Measurements from ENCODE around the gene AKAP7.

AKAP7 gene

DNA sequence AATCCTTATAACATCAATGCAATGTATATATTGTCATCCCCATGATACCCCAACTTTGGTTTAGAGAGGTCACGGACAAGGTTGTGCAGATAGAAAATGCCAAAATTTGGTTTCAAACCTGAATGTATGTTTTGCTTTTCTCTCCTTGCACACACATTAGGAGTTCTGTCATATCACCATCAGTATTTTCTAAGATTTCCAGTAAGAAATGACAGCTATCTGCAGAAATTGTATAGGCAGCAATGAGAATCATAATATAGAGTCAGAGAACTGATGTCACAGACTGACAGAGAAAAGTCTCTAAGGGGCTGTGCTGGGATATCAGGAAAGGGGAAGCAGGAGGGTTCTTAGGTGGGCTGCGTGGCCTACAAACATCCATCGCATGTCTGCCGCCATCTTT, 140.0 kb downstream of the AKAP7 start:
- Histone ChIP-seq H3K4me3 (ENCODE audit: insufficient read length, low read depth) (no peak overlapping the region), H3K9me3 (ENCODE audit: insufficient read depth, low read length) (peaks cover 7% of the 10 kb centered on the region), H3K36me3 (ENCODE audit: insufficient read depth, insufficient read length, low read length) (no peaks in the 10 kb centered on the region), H3K27me3 (ENCODE audit: insufficient read depth, insufficient read length) (no peaks in the 10 kb centered on the region), H3K4me1 (ENCODE audit: insufficient read depth, insufficient read length) (no peaks in the 10 kb centered on the region), H3K9ac (ENCODE audit: insufficient read length, low read depth) (no peak overlapping the region)
- DNase-seq (ENCODE audit: low read depth, low spot score): no peak
- no peak for TF ChIP-seq SUZ12 (IDR thresholded peaks at IDR 0.05; ENCODE audit: extremely low read depth, insufficient read depth, insufficient read length)
- no peak for TF ChIP-seq YY1 (IDR thresholded peaks at IDR 0.05; ENCODE audit: insufficient read depth, insufficient read length)
- TF ChIP-seq ZNF274 (IDR thresholded peaks at IDR 0.05; ENCODE audit: low read depth, low read length): no peak

DNA sequence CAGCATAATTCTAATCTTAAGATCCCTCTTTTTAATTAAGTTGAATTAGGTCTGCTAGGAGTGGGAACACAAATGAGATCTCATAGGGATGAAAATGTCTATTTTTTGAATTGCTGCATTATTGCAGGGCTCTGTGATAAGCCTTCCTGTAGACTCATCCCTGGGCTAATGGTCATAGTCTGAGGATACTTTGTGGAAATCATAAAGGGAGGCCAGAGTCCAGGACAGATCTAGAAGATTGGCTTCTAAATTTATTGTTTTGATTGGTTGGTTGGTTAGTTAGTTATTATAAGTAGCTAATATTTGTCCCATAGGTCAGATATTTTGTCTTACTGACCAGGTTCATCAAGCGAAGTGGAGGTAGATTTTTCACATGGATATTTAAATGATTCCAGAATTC, 142.3 kb downstream of the AKAP7 start:
- Histone ChIP-seq H3K36me3 (ENCODE audit: insufficient read depth, insufficient read length, low read length) (no peaks in the 10 kb centered on the region), H3K9ac (ENCODE audit: insufficient read length, low read depth) (no peak overlapping the region), H3K4me3 (ENCODE audit: insufficient read length, low read depth) (no peak overlapping the region), H3K9me3 (ENCODE audit: insufficient read depth, low read length) (no peaks in the 10 kb centered on the region; the same call in 1 of the 2 replicates), H3K4me1 (ENCODE audit: insufficient read depth, insufficient read length) (no peaks in the 10 kb centered on the region), H3K27me3 (ENCODE audit: insufficient read depth, insufficient read length) (no peaks in the 10 kb centered on the region)
- DNase-seq (ENCODE audit: low read depth, low spot score): no peak
- no peak for TF ChIP-seq ZNF274 (IDR thresholded peaks at IDR 0.05; ENCODE audit: low read depth, low read length)
- TF ChIP-seq YY1 (IDR thresholded peaks at IDR 0.05; ENCODE audit: insufficient read depth, insufficient read length): no peak
- no peak for TF ChIP-seq SUZ12 (IDR thresholded peaks at IDR 0.05; ENCODE audit: extremely low read depth, insufficient read depth, insufficient read length)

DNA sequence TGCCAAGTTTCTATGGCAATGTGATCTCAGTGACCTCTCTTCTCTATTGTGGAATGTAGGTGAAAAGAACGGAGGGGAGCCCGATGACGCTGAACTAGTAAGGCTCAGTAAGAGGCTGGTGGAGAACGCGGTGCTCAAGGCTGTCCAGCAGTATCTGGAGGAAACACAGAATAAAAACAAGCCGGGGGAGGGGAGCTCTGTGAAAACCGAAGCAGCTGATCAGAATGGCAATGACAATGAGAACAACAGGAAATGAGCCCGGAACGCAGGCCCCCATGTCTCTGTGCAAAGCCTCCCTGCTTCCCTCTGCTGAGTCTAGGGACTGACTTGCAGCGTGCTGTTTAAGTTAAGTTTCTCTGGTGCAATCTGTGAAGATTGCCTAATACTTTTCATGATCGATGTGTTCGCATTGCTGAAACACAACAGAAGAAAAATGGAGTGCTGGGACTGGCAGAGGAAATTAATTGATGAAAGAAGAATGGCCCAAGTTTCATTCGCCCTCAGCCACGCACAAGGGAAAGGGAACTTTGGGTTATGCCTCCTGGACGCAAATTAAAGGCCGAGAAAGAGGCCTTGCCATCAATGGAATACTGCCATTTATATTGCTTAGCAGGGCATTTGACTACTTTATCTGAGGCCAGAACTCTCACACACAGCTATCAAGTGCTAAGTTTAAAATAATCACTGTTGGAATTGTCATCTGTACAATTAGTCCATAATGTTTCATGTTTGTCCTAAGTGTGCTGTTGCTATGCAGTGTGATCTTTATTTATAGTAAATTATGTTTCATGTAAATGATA, 146.4 kb downstream of the AKAP7 start:
- no peak for TF ChIP-seq SUZ12 (IDR thresholded peaks at IDR 0.05; ENCODE audit: extremely low read depth, insufficient read depth, insufficient read length)
- no peak for TF ChIP-seq YY1 (IDR thresholded peaks at IDR 0.05; ENCODE audit: insufficient read depth, insufficient read length)
- TF ChIP-seq ZNF274 (IDR thresholded peaks at IDR 0.05; ENCODE audit: low read depth, low read length): no peak
- no peak for DNase-seq (ENCODE audit: low read depth, low spot score)
- no peak overlapping the region for H3K9ac ChIP-seq (ENCODE audit: insufficient read length, low read depth)
- no peaks in the 10 kb centered on the region for H3K4me1 ChIP-seq (ENCODE audit: insufficient read depth, insufficient read length)
- no peaks in the 10 kb centered on the region for H3K27me3 ChIP-seq (ENCODE audit: insufficient read depth, insufficient read length)
- no peaks in the 10 kb centered on the region; the same call in 1 of the 2 replicates for H3K9me3 ChIP-seq (ENCODE audit: insufficient read depth, low read length)
- H3K36me3 ChIP-seq (ENCODE audit: insufficient read depth, insufficient read length, low read length): peaks cover 5% of the 10 kb centered on the region
- H3K4me3 ChIP-seq (ENCODE audit: insufficient read length, low read depth): no peak overlapping the region

DNA sequence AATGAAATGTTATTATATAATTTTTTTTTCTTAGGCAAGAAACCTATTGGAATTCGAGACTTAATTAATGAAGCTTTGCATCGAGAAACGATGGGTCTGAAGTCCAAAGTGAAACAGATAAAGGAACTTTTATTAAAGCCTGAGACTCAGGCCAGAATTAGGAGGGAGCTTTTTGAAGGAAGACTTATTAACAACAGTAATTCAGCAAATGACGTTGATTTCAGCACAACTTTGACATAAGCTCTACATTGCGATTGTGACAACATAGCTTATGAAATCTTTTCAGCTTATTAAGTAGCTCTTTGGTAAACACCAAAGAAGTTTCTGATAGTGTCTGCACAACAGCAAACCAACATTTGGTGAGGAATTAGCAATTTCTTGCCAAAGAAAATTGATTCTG, 147.1 kb downstream of the AKAP7 start:
- TF ChIP-seq SUZ12 (IDR thresholded peaks at IDR 0.05; ENCODE audit: extremely low read depth, insufficient read depth, insufficient read length) (no peak), ZNF274 (IDR thresholded peaks at IDR 0.05; ENCODE audit: low read depth, low read length) (no peak), YY1 (IDR thresholded peaks at IDR 0.05; ENCODE audit: insufficient read depth, insufficient read length) (no peak)
- Histone ChIP-seq H3K9me3 (ENCODE audit: insufficient read depth, low read length) (no peaks in the 10 kb centered on the region; the same call in 1 of the 2 replicates), H3K4me1 (ENCODE audit: insufficient read depth, insufficient read length) (no peaks in the 10 kb centered on the region)

DNA sequence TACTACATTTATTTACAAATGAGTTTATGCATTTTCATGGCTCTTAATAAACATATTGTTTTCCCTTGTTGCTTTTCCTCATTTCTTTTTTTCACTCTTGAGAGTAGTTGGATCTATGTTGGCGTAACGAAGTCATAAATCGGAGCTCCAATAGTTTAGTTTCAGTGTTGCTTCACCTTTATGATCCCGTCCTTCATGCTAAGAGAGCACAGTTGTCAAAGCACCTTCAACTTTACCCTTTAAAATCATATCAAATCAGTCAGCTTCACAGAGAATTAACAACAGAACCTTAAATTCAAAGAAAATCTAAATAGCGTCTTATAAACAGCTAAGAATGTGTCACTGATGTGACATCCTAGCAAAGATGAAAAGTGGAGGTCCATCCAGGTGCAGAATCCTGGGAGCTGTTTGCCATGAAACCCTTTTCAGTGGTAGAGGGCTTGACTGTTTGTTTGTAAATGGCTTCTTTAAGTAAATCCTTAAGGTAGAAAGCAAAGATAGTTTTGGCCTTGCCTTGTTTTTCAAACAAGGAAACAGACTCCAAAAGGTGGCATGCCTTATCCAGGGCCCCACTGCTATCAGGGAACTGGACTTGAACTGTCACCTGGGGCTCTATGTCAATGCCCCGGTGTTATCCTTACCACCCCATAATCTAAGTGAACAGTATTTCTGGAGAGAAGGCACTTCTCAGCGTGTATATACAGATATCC, 148.4 kb downstream of the AKAP7 start:
- no peak overlapping the region for H3K9ac ChIP-seq (ENCODE audit: insufficient read length, low read depth)
- DNase-seq (ENCODE audit: low read depth, low spot score): no peak
- H3K27me3 ChIP-seq (ENCODE audit: insufficient read depth, insufficient read length): no peaks in the 10 kb centered on the region
- H3K9me3 ChIP-seq (ENCODE audit: insufficient read depth, low read length): no peaks in the 10 kb centered on the region; the same call in 1 of the 2 replicates
- H3K36me3 ChIP-seq (ENCODE audit: insufficient read depth, insufficient read length, low read length): peaks cover 5% of the 10 kb centered on the region
- no peak for TF ChIP-seq YY1 (IDR thresholded peaks at IDR 0.05; ENCODE audit: insufficient read depth, insufficient read length)
- no peak for TF ChIP-seq ZNF274 (IDR thresholded peaks at IDR 0.05; ENCODE audit: low read depth, low read length)
- no peak overlapping the region for H3K4me3 ChIP-seq (ENCODE audit: insufficient read length, low read depth)
- no peaks in the 10 kb centered on the region for H3K4me1 ChIP-seq (ENCODE audit: insufficient read depth, insufficient read length)

More for the DNA sequence above, 147.1 kb downstream of the AKAP7 start:
- DNase-seq (ENCODE audit: low read depth, low spot score): no peak
- Histone ChIP-seq H3K27me3 (ENCODE audit: insufficient read depth, insufficient read length) (no peaks in the 10 kb centered on the region), H3K9ac (ENCODE audit: insufficient read length, low read depth) (no peak overlapping the region), H3K36me3 (ENCODE audit: insufficient read depth, insufficient read length, low read length) (peaks cover 5% of the 10 kb centered on the region), H3K4me3 (ENCODE audit: insufficient read length, low read depth) (no peak overlapping the region)

DNA sequence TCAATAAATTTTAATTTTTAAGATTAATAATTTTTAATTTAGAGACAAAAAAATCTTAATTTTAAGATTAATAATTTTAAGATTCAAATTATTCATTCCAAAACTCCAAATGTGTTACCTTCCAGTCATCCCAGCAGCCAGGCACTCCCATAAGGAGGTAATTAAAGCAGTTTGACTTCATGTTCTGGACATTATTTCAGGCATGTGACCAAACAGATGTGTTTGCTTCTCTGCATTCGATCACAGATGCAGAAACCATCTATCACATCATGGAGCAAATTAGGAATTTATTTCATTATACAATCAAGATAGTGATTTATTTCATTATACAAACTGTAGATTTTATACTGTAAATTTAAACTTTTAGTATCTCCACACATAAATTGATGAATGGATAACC, 150.3 kb downstream of the AKAP7 start:
- Histone ChIP-seq H3K36me3 (ENCODE audit: insufficient read depth, insufficient read length, low read length) (peaks cover 5% of the 10 kb centered on the region), H3K4me1 (ENCODE audit: insufficient read depth, insufficient read length) (no peaks in the 10 kb centered on the region), H3K9ac (ENCODE audit: insufficient read length, low read depth) (no peak overlapping the region), H3K27me3 (ENCODE audit: insufficient read depth, insufficient read length) (no peaks in the 10 kb centered on the region), H3K4me3 (ENCODE audit: insufficient read length, low read depth) (no peak overlapping the region), H3K9me3 (ENCODE audit: insufficient read depth, low read length) (no peaks in the 10 kb centered on the region)
- no peak for DNase-seq (ENCODE audit: low read depth, low spot score)
- no peak for TF ChIP-seq YY1 (IDR thresholded peaks at IDR 0.05; ENCODE audit: insufficient read depth, insufficient read length)
- no peak for TF ChIP-seq SUZ12 (IDR thresholded peaks at IDR 0.05; ENCODE audit: extremely low read depth, insufficient read depth, insufficient read length)
- TF ChIP-seq ZNF274 (IDR thresholded peaks at IDR 0.05; ENCODE audit: low read depth, low read length): no peak

DNA sequence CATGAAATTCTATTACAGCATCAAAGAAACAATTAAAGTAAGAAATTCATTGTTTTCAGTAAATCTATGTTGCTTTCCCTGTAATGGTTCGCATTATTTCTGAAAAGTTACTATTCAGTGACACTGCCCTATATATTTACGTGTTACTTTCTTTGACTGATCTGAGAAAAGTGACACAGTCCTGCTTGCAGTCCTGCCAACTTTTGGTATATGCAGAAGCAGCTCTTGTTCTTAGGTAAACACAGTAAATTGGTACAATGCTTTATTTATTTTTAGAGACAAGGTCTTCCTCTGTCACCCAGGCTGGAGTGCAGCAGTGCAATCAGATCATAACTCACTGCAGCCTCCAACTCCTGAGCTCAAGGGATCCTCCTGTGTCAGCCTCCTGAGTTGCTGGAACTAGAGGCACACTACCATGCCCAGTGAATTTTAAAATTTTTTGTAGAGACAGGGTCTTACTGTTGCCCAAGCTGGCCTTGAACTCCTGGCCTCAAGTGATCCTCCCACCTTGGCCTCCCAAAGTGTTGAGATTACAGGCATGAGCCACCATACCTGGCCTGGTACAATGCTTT, 151.3 kb downstream of the AKAP7 start:
- no peak for TF ChIP-seq SUZ12 (IDR thresholded peaks at IDR 0.05; ENCODE audit: extremely low read depth, insufficient read depth, insufficient read length)
- no peak for TF ChIP-seq YY1 (IDR thresholded peaks at IDR 0.05; ENCODE audit: insufficient read depth, insufficient read length)
- TF ChIP-seq ZNF274 (IDR thresholded peaks at IDR 0.05; ENCODE audit: low read depth, low read length): no peak
- Histone ChIP-seq H3K27me3 (ENCODE audit: insufficient read depth, insufficient read length) (no peaks in the 10 kb centered on the region), H3K9ac (ENCODE audit: insufficient read length, low read depth) (no peak overlapping the region)

More for the DNA sequence above, 151.3 kb downstream of the AKAP7 start:
- no peak for DNase-seq (ENCODE audit: low read depth, low spot score)
- Histone ChIP-seq H3K4me3 (ENCODE audit: insufficient read length, low read depth) (no peak overlapping the region), H3K4me1 (ENCODE audit: insufficient read depth, insufficient read length) (no peaks in the 10 kb centered on the region), H3K9me3 (ENCODE audit: insufficient read depth, low read length) (no peaks in the 10 kb centered on the region), H3K36me3 (ENCODE audit: insufficient read depth, insufficient read length, low read length) (peaks cover 5% of the 10 kb centered on the region)
